HG03571 (cell line): ENCODE results near the gene ZNF224.
"Not testable (repeated sequence)": the region's sequence is repeated elsewhere in the genome, so short reads cannot be mapped to it uniquely, and the experiment has no call there.

Source experiments
- ATAC-seq: cut with Tn5 transposase; IDR thresholded peaks from one replicate; pipeline ENCODE4 v1.9.1; 2021; ENCODE audit not compliant: unreplicated experiment

ZNF224 gene

DNA sequence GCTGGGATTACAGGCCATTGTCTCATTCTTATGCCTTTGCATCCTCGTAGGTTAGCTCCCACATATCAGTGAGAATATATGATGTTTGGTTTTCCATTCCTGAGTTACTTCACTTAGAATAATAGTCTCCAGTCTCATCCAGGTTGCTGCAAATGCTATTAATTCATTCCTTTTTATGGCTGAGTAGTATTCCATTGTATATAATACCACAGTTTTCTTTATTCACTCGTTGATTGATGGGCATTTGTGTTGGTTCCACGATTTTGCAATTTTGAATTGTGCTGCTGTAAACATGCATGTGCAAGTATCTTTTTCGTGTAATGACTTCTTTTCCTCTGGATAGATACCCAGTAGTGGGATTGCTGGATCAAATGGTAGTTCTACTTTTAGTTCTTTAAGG, 27.0 kb downstream of the ZNF224 start:
- ATAC-seq, result not testable (repeated sequence)

DNA sequence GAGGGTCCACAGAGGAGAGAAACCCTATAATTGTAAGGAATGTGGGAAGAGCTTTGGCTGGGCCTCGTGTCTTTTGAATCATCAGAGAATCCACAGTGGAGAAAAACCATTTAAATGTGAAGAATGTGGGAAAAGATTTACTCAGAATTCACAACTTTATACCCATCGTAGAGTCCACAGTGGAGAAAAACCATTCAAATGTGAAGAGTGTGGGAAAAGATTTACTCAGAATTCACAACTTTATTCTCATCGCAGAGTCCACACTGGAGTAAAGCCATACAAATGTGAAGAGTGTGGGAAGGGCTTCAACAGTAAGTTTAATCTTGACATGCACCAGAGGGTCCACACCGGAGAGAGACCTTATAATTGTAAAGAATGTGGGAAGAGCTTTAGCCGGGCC, 37.8 kb downstream of the ZNF224 start:
- no peak for ATAC-seq

DNA sequence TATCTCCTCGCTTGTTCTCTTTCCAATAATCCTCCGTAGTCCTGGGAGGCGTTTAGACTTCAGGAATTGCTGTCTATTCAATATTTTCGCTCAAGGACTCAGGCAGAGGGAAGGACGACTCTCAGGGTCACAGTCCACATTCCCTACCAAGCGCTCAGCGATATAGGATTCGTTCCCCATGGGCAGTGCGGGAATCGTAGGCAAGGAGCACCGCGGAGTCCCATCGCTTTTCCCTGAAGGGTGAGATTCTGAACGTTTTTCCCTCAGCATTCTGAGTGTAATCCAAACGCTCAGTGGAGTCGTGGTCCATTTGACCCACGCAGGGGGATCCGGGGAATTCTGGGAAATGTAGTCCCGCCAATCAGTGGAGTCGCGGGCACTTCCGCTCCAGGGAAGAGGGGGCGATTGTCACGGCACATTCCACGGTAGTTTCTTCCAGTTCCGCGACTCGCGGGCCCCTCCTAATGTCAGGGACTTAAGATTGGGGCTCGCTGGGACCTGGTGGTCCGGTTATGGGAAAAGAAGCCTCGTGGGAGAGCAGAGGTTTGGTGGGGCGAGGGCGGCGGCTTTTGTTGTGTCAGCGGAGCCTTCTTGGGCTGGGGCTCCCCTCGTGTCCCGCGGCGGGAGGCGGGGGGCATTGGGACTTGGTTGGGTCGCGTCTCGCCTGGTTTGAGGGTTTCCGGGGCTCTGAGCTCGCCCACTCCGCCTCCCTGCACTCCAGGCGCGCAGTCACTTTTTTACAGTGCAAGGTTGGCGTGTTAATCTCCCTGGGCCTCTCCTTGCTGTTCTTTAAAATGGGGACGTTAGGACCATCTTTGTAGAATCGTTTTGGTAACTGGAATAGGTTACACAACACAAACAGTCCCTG, 47.3 kb downstream of the ZNF224 start, which contains the start of gene ZNF234:
Gene ZNF234 (plus strand): TSS at position 364 of the 868 bp plus-strand sequence. CDS start 3,079 bp downstream, outside the sequence.
- peak; percentile 77 for ATAC-seq

DNA sequence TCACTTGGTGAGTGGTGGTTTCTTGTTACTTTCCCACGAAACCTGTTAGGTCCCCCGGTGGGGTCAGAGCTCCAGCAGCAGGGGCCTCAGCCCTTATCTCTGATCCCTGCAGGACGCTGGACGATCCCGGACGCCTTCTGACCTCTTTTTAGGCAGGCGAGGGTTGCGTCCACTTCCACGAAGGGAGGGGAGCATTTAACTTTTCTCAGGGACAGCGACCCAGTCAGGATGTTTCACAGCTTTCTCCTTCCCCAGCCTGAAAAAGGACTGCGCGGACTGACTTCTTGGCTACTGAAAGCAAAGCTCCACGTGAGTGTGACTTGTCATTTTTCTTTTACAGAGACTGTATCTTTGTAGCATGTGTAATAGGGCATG, 47.9 kb downstream of the ZNF224 start:
- no peak for ATAC-seq

DNA sequence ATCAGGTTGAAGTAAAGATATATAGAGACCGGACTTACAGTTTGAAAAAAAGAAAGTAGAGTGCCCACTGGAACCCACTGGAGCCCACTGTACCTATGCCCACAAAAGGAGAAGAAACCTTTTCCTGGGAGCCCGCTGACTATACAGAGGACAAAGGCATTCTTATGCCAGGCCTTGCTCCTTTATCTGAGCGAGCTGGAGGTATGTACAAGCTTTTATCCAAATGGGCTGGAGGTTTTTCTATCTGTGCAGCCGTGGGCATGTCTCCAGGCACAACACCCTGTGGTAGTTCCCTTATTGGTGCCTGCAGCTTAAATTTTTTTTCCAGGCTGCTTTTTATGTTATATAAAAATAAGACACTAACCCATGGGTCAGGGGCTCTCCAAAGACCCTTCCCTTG, 55.6 kb downstream of the ZNF224 start:
- no peak for ATAC-seq

DNA sequence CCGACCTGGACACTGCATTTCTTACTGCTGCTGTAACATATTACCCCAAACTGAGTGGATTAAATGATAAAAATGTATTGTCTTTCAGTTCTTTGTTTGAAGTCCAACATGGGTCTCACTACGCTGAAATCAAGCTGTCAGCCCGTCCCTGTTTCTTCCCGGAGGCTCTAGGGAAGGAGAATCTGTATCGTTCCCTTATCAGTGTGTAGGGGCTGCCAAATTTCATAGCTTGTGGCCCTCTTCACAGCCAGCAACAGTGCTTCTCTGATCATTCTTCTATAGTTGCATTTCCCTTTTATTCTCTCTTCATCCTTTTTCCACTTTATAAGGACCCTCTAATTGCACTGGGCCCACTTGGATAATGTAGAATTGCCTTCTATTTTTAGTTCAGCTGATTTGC, 57.3 kb downstream of the ZNF224 start:
- ATAC-seq, result no peak

DNA sequence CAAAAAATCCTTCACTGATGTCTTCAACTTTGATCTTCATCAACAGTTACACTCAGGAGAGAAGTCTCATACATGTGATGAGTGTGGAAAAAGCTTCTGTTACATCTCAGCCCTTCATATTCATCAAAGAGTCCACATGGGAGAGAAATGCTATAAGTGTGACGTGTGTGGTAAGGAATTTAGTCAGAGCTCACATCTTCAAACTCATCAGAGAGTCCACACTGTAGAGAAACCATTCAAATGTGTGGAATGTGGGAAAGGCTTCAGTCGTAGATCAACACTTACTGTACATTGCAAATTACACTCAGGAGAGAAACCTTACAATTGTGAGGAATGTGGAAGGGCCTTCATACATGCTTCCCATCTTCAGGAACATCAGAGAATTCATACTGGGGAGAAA, 62.3 kb downstream of the ZNF224 start:
- ATAC-seq, result no peak
